Iris pigment epithelial cell (primary cell): ENCODE results near the gene CCNQ.

Source experiments
- DNase-seq: peaks from one replicate; pipeline ENCODE4 v3.0.0-alpha.2; 2011; ENCODE audit warnings: low read depth

Gene CCNQ

DNA sequence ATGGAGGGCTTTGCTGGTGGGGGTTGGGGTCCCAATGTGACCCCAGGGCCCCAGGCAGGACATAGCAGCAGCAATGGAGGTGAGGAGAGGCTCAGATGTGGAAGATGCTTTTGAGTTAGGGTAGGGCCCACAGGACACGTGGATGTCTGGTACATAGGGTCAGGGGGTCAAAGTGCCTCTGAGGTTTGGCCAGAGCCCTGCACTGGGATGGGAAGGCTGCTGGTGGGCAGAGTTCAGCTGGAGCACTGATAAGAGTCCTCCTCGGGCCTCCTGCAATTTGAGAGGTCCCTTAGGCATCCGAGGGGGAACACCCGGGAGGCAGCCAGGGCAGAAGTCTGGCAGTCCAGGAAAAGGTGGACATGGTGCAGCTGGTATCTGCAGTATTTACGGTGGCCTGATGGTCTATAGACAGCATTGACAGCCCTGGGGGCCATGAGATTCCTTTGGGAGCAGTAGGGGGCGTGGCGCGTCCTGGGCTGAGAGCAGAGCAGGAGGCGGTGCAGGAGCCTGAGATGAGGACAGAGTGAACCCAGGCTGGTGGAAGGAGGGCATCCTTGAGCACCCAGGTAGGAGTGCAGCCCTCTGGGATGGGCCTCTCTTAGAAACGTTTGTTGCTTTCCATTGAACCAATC, 22.6 kb downstream of the CCNQ start:
- DNase-seq, result no peak

- DNase-seq, result no peak
Measured at GRCh38 chrX:153573984-153574383, 25.0 kb downstream of the CCNQ start.

DNA sequence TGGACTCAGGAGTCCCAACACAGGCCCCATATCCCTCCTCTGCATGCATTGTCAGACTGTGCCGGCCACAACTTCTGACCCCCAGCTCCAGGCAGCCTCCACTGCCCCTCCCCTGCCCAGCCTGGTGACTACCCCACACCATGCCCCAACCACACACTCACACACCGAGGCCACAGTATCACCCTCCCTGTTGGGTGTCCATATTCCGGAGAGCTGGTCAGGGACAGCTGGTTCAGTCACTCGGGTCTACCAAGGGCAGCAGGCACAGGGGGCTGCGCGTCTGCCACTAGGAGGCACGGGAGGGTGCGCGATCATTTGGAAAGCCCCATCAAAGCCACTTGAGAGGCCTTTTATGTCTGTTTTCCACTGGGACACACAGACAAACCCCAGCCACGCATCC, 26.3 kb downstream of the CCNQ start:
- DNase-seq, result no peak

GRCh38 chrX:153571534-153571908, 27.4 kb downstream of the CCNQ start:
- no peak for DNase-seq

- DNase-seq, result no peak
Measured at GRCh38 chrX:153569475-153569874, 29.5 kb downstream of the CCNQ start.

- DNase-seq, result no peak
Measured at GRCh38 chrX:153568451-153569011, 30.4 kb downstream of the CCNQ start.

DNA sequence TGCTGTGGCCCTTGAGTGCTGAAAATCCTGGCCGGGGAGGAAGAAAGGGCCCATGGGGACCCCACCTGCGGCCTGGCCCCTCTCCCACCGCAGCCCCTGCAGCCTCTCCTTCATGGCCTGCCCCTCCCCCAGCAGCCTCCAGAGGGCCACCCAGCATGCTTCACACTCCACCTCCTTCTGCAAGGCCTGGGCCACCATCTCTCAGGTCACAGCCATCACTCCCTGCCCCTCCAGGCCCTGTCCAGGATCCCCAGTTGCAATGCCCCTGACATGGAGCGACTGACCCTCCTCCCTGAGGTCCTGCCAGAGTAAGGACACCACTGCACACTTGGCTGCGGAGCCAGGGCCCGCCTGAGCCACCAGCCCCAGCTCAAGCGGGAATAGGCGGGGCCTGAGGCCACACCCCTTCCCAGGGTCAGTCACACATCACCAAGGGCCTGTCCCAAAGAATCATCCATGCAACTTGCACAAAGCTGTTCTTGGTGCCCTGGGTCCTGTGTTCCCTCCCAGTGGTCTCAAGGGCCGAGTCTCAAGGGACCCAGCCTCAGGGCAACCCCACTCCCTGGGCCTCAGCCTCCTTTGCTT, 32.9 kb downstream of the CCNQ start:
- no peak for DNase-seq

DNA sequence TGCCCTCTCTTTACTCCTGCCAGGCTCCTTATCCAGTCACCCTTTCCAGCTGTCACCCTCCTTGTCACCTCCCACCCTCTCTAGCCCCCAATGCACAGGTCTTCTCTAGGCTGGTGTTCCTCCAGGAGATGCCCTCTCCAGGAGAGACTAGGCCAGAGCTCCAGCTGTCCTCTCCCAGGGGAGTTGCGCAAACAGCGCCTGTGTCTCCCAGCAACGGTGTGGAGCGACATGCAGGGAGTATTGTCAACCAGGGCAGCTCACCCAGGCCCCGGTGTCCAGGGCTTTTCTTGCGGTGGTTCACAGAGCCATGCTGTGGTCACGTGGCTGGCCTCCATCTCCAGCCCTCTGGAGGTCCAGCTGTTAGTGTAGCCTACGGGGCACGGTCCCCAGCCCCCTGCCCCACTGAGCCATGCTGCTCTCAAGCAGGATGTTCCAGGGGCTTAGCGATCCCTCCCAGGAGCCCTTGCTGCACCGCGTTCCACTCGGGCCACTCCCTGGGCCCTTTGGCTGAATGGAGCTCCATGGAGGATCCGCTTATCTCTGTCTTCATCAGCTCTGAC, 34.8 kb downstream of the CCNQ start:
- DNase-seq, result no peak

DNA sequence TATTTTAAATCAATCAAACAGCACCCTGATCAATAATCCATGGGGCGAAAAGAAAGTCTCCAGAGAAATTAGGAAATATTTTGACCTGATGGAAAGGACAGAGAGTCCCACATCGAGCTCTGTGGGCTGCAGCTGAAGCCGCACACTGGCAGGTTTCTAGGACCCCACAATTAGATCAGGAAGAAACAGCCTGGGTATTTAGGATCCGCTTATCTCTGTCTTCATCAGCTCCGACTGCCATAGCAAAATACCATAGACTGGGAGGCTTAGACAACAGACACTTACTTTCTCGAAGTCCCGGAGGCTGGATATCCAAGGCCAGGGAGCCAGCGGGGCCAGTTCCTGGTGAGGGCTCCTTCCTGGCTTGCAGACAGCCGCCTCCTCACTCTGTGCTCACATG, 36.4 kb downstream of the CCNQ start:
- no peak for DNase-seq

DNA sequence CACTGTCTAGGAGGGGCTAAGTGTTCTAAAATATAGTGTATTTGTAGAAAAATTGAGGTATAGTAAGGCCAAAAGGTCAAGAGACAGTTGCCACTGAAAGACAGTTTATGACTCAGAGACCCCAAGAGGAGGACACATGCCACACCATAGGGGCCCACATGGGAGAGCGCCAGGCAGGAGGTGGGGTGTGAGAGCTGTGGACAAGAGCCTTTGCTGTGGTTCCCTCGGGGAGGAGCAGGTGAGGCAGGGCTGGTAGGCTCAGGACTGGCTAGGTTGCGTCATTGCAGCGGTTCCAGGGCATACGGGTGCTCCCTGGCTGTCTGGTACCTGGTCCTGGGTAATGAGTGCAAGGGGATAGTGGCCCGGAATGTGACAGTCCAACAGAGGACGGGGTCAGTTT, 37.6 kb downstream of the CCNQ start:
- no peak for DNase-seq

DNA sequence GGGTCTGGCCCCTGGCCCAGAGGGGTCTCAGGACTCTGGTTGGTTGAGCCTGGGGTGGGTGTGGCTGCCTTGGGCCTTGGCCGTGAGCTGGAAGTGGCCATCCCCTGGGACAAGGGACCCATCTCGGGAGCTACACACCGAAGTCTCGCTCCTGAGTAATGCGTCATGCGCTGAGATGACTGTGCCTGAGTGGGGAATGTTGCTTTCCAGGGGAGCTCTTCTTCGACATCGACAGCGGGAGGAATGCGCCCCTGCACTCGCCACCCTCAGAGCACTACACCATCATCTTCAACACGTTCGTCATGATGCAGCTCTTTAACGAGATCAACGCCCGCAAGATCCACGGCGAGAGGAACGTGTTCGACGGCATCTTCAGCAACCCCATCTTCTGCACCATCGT, 38.5 kb downstream of the CCNQ start:
- no peak for DNase-seq

- peak; percentile 30 for DNase-seq
Measured at GRCh38 chrX:153560000-153560399, 38.9 kb downstream of the CCNQ start.

- no peak for DNase-seq
Measured at GRCh38 chrX:153557618-153558355, 41.2 kb downstream of the CCNQ start.

DNA sequence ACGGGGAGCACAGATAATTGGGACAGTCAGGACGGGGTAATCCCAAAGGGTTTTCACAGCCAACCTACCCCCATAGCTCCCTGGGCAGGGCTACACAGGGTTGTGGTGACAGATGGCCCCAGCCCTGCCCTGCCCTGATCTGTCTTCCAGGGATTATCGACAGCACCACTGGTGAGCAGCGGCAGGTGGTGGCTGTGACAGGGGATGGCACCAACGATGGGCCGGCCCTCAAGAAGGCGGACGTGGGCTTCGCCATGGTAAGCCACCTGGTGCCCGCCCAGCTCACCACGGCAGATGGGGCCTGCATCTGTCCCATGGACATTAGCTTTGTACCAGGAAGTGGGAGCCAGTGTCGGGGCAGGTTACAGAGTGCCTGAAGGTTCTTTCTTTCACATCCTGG, 42.2 kb downstream of the CCNQ start:
- no peak for DNase-seq

GRCh38 chrX:153554519-153555167, 44.3 kb downstream of the CCNQ start:
- DNase-seq, result peak; percentile 42

GRCh38 chrX:153551135-153551534, 47.8 kb downstream of the CCNQ start:
- peak; percentile 54 for DNase-seq

GRCh38 chrX:153549807-153550206, 49.1 kb downstream of the CCNQ start:
- DNase-seq, result no peak

DNA sequence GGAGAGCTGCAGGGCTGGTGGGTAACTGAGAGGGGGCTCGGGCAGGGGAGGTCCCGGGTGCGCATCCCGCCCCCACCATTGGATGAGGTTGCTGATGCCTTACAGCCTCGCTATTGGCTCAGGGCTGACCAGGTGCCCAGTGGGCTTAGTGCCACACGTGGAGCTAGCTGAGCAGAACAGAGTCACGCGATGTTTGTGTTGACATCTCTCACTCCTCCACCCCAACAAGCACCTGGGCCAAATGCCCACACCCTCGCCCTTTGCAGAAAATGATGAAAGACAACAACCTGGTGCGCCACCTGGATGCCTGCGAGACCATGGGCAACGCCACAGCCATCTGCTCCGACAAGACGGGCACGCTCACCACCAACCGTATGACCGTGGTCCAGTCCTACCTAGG, 49.7 kb downstream of the CCNQ start:
- DNase-seq, result no peak

GRCh38 chrX:153547195-153547594, 51.7 kb downstream of the CCNQ start:
- DNase-seq, result no peak

DNA sequence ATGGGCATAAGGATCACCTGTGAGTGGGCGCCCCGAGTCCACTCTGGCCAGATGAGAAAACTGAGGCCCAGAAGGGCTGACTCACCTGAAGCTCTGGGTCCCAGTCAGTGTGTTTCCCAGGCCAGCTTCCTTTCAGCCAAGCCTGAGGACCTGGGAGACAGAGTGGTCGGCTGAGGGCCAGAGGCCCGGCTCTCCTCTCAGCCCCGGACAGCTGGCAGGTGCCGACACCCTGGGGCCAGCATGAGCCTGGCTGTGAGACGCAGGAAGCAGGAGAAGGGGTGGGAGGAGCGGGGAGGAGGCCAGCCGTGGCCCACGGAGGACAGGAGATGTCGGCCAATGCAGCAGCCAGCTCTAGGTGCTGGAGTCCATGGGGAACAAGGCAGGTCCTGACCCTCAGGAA, 52.6 kb downstream of the CCNQ start:
- no peak for DNase-seq

DNA sequence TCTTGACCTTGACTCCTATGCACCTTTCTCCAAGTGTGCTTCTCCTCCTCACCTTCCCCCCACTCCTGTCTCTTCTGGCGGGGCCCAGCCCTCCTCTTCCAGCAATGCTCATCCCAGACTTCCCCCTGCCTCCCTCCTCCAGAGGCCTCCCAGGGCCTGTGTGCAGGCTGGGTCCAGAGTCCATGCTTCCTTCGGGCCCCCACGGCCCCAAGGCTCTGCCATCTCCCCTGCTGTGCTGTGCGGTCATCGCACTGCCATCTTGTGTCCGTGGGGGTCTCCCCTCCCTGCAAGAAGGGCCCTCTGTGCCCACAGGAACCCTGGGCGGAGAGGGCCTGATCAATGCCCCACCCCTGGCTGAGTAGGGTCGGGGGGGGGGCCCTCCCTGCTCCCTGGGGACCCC, 54.2 kb downstream of the CCNQ start:
- no peak for DNase-seq

- no peak for DNase-seq
Measured at GRCh38 chrX:153539979-153540358, 59.0 kb downstream of the CCNQ start.
